Rectal smooth muscle tissue (tissue), 1 donor: Measurements from ENCODE around the gene LRRC61.
A peak's percentile ranks its signal among the peaks of the same experiment; 100 is the strongest.
"Not testable (repeated sequence)": the region's sequence is repeated elsewhere in the genome, so short reads cannot be mapped to it uniquely, and the experiment has no call there.

Experiments
- H3K27ac ChIP-seq: one replicate; pipeline ENCODE4 v1.7.0; 2013; ENCODE audit warnings: low read depth, low read length, inconsistent platforms
- H3K27me3 ChIP-seq: one replicate; pipeline ENCODE4 v1.7.0; 2013; ENCODE audit warnings: low read length; ENCODE audit not compliant: control insufficient read depth, insufficient read depth
- H3K36me3 ChIP-seq: one replicate; pipeline ENCODE4 v1.7.0; 2013; ENCODE audit warnings: low read length; ENCODE audit not compliant: control insufficient read depth, insufficient read depth
- H3K4me1 ChIP-seq: one replicate; pipeline ENCODE4 v1.7.0; 2013; ENCODE audit warnings: low read length; ENCODE audit not compliant: control insufficient read depth, insufficient read depth
- H3K4me3 ChIP-seq: one replicate; pipeline ENCODE4 v1.7.0; 2013; ENCODE audit warnings: low read length
- H3K9ac ChIP-seq: one replicate; pipeline ENCODE4 v1.7.0; 2013; ENCODE audit warnings: low read length

LRRC61 gene, protein sequence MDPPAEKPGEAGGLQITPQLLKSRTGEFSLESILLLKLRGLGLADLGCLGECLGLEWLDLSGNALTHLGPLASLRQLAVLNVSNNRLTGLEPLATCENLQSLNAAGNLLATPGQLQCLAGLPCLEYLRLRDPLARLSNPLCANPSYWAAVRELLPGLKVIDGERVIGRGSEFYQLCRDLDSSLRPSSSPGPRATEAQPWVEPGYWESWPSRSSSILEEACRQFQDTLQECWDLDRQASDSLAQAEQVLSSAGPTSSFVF

GRCh38 chr7:150322833-150323681 is at the start of gene LRRC61, which contains the start of gene ACTR3C:
TSS of gene LRRC61 (plus strand) at chr7:150323355. CDS start at chr7:150336862, 13,507 bp downstream.
TSS of gene ACTR3C (minus strand) at chr7:150323545. CDS start at chr7:150295296, 28,249 bp downstream.
- Histone ChIP-seq H3K27ac (peak within 1 kb of the TSS; percentile 75), H3K9ac (peak within 1 kb of the TSS; percentile 74), H3K4me3 (peak within 1 kb of the TSS; percentile 92), H3K27me3 (no peaks in the 10 kb centered on the region), H3K4me1 (peaks cover 3% of the 10 kb centered on the region), H3K36me3 (peaks cover 3% of the 10 kb centered on the region)

GRCh38 chr7:150276132-150276695 is 46.9 kb upstream of the LRRC61 start:
- not testable (repeated sequence) for H3K9ac ChIP-seq, H3K4me3 ChIP-seq, H3K36me3 ChIP-seq, H3K27me3 ChIP-seq, H3K27ac ChIP-seq, H3K4me1 ChIP-seq

GRCh38 chr7:150278383-150278782 is 44.8 kb upstream of the LRRC61 start:
- H3K9ac ChIP-seq, H3K4me3 ChIP-seq: not testable (repeated sequence)

GRCh38 chr7:150281681-150282403 is 41.3 kb upstream of the LRRC61 start:
- H3K27ac ChIP-seq, H3K9ac ChIP-seq, H3K27me3 ChIP-seq, H3K36me3 ChIP-seq, H3K4me3 ChIP-seq, H3K4me1 ChIP-seq: not testable (repeated sequence)

More at GRCh38 chr7:150278383-150278782, 44.8 kb upstream of the LRRC61 start:
- H3K27me3 ChIP-seq, H3K27ac ChIP-seq, H3K4me1 ChIP-seq, H3K36me3 ChIP-seq: not testable (repeated sequence)

GRCh38 chr7:150283111-150283510 is 40.0 kb upstream of the LRRC61 start:
- not testable (repeated sequence) for H3K27me3 ChIP-seq, H3K4me1 ChIP-seq, H3K4me3 ChIP-seq, H3K27ac ChIP-seq, H3K9ac ChIP-seq, H3K36me3 ChIP-seq

DNA sequence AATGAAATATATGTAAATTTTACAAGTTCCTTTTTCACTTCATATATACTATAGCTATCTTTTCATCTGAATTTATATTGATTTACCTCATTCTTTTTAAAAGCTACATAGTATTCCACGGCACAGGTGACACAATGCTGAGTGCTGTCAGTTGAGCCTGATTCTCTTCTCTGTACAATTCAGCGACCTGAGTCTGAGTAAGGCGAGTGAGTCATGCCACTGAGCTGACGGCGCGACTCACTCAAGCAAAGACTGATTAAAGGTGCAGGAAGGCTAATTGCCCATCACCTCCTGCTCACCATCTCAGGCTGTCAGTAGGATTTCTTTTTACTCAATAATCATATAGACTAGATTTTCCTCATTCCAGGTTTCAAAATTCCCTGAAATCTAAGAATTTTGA is 39.5 kb upstream of the LRRC61 start:
- H3K27me3 ChIP-seq, H3K9ac ChIP-seq, H3K27ac ChIP-seq, H3K36me3 ChIP-seq, H3K4me3 ChIP-seq, H3K4me1 ChIP-seq: not testable (repeated sequence)

- H3K27me3 ChIP-seq, H3K27ac ChIP-seq, H3K36me3 ChIP-seq, H3K4me1 ChIP-seq, H3K9ac ChIP-seq, H3K4me3 ChIP-seq: not testable (repeated sequence)
Measured at GRCh38 chr7:150285849-150286754, 37.1 kb upstream of the LRRC61 start.

GRCh38 chr7:150287815-150288214 is 35.3 kb upstream of the LRRC61 start:
- not testable (repeated sequence) for H3K27me3 ChIP-seq, H3K36me3 ChIP-seq, H3K4me3 ChIP-seq, H3K4me1 ChIP-seq, H3K27ac ChIP-seq, H3K9ac ChIP-seq

- H3K27ac ChIP-seq, H3K4me3 ChIP-seq, H3K36me3 ChIP-seq, H3K27me3 ChIP-seq, H3K9ac ChIP-seq, H3K4me1 ChIP-seq: not testable (repeated sequence)
Measured at GRCh38 chr7:150288816-150289215, 34.3 kb upstream of the LRRC61 start.

DNA sequence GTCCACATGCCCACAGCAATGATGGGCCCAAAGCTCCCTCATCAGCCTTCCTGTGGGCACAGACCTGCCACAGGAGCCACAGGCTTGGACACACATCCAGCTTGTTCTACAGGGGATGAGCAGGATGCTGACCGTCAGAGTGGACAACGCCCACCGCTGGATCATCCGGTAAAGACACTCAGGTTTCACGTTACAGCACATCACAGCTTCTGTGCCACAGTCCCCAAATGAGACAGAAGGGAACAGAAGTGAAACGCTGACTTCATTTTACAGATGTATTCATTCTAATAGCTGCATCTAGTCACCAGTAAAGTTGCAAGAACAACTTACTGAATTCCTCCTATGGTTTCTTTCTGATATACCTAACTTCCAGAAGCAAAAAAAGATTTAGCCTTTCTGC is 32.8 kb upstream of the LRRC61 start:
- not testable (repeated sequence) for H3K36me3 ChIP-seq, H3K4me3 ChIP-seq, H3K27me3 ChIP-seq, H3K4me1 ChIP-seq, H3K9ac ChIP-seq, H3K27ac ChIP-seq

GRCh38 chr7:150295027-150295426 is 28.1 kb upstream of the LRRC61 start:
- H3K4me3 ChIP-seq = not testable (repeated sequence)

More at GRCh38 chr7:150295027-150295426, 28.1 kb upstream of the LRRC61 start:
- not testable (repeated sequence) for H3K9ac ChIP-seq, H3K27me3 ChIP-seq, H3K4me1 ChIP-seq, H3K27ac ChIP-seq, H3K36me3 ChIP-seq
